ENCODE measurements around the gene KDM1B.

DNA sequence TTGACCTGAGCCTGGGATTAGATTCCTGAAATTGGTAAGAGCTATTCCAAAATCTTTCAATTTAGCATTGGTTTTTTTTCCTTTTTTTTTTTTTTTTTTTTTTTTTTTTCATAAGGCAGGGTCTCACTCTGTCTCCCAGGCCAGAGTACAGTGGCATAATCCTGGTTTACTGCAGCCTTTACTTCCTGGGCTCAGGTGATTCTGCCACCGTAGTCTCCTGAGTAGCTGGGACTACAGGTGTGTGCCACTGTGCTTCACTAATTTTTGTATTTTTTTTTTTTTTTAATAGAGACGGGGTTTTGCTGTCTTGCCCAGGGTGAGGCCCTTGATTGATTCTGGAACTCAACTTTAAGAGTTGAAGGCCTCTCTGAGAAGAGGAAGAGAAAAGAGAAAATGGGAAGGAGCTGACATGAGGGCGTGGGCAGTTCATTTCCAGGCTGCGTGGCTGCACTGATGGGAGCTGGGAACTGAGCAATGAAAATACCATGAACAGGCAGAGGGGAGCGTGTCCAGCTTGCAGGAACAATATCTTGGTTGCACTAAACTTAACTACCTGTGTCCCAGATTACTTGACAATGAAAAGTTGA, 24.6 kb downstream of the KDM1B start:
- TF ChIP-seq, protein P1, sequence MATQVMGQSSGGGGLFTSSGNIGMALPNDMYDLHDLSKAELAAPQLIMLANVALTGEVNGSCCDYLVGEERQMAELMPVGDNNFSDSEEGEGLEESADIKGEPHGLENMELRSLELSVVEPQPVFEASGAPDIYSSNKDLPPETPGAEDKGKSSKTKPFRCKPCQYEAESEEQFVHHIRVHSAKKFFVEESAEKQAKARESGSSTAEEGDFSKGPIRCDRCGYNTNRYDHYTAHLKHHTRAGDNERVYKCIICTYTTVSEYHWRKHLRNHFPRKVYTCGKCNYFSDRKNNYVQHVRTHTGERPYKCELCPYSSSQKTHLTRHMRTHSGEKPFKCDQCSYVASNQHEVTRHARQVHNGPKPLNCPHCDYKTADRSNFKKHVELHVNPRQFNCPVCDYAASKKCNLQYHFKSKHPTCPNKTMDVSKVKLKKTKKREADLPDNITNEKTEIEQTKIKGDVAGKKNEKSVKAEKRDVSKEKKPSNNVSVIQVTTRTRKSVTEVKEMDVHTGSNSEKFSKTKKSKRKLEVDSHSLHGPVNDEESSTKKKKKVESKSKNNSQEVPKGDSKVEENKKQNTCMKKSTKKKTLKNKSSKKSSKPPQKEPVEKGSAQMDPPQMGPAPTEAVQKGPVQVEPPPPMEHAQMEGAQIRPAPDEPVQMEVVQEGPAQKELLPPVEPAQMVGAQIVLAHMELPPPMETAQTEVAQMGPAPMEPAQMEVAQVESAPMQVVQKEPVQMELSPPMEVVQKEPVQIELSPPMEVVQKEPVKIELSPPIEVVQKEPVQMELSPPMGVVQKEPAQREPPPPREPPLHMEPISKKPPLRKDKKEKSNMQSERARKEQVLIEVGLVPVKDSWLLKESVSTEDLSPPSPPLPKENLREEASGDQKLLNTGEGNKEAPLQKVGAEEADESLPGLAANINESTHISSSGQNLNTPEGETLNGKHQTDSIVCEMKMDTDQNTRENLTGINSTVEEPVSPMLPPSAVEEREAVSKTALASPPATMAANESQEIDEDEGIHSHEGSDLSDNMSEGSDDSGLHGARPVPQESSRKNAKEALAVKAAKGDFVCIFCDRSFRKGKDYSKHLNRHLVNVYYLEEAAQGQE (IDR thresholded peaks at IDR 0.05; ENCODE audit: low read depth) = no peak
- TF ChIP-seq NFIC (IDR thresholded peaks at IDR 0.05) (no peak), CREB1 (IDR thresholded peaks at IDR 0.05; ENCODE audit: low read depth) (no peak), YY1 (IDR thresholded peaks at IDR 0.05; ENCODE audit: low read depth) (no peak), CEBPB (IDR thresholded peaks at IDR 0.05) (no peak), ZBTB7A (IDR thresholded peaks at IDR 0.05; ENCODE audit: low read depth) (no peak), TCF12 (IDR thresholded peaks at IDR 0.05; ENCODE audit: low read depth) (no peak), RAD21 (IDR thresholded peaks at IDR 0.05; ENCODE audit: low read depth) (no peak), FOXM1 (IDR thresholded peaks at IDR 0.05; ENCODE audit: borderline replicate concordance, low read depth) (no peak)
- TF ChIP-seq, protein P2, sequence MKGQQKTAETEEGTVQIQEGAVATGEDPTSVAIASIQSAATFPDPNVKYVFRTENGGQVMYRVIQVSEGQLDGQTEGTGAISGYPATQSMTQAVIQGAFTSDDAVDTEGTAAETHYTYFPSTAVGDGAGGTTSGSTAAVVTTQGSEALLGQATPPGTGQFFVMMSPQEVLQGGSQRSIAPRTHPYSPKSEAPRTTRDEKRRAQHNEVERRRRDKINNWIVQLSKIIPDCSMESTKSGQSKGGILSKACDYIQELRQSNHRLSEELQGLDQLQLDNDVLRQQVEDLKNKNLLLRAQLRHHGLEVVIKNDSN (IDR thresholded peaks at IDR 0.05) = no peak
- TF ChIP-seq, protein P3, sequence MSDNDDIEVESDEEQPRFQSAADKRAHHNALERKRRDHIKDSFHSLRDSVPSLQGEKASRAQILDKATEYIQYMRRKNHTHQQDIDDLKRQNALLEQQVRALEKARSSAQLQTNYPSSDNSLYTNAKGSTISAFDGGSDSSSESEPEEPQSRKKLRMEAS (IDR thresholded peaks at IDR 0.05) = no peak
